T-helper 22 cell (primary cell): Measurements from ENCODE around the gene LZTR1.
A peak's percentile ranks its signal among the peaks of the same experiment; 100 is the strongest.
"Not testable (repeated sequence)": the region's sequence is repeated elsewhere in the genome, so short reads cannot be mapped to it uniquely, and the experiment has no call there.

Experiments
- DNase-seq: peaks from one replicate; pipeline ENCODE4 v3.0.0-alpha.2; 2020; ENCODE audit warnings: low read depth

The LZTR1 gene

GRCh38 chr22:20981787-20982562 lies at the start of gene LZTR1:
TSS of gene LZTR1 (plus strand) at chr22:20982297. CDS start at chr22:20982372, 75 bp downstream.
- peak; percentile 48 for DNase-seq

- no peak for DNase-seq
Measured at GRCh38 chr22:20933910-20934309, 48.2 kb upstream of the LZTR1 start.

- not testable (repeated sequence) for DNase-seq
Measured at GRCh38 chr22:20935049-20935448, 47.0 kb upstream of the LZTR1 start.

- not testable (repeated sequence) for DNase-seq
Measured at GRCh38 chr22:20935780-20936539, 46.1 kb upstream of the LZTR1 start.

- no peak for DNase-seq
Measured at GRCh38 chr22:20937031-20937793, 44.9 kb upstream of the LZTR1 start.

- no peak for DNase-seq
Measured at GRCh38 chr22:20937794-20938671, 44.1 kb upstream of the LZTR1 start.

GRCh38 chr22:20939457-20940185 lies 42.5 kb upstream of the LZTR1 start:
- DNase-seq: not testable (repeated sequence)

- DNase-seq: no peak
Measured at GRCh38 chr22:20940186-20940651, 41.9 kb upstream of the LZTR1 start.

GRCh38 chr22:20940904-20941385 lies 41.2 kb upstream of the LZTR1 start:
- no peak for DNase-seq

GRCh38 chr22:20942203-20942902 lies 39.7 kb upstream of the LZTR1 start:
- DNase-seq: not testable (repeated sequence)

GRCh38 chr22:20943104-20943933 lies 38.8 kb upstream of the LZTR1 start:
- no peak for DNase-seq

GRCh38 chr22:20944042-20944441 lies 38.1 kb upstream of the LZTR1 start:
- DNase-seq: no peak

GRCh38 chr22:20945578-20945934 lies 36.5 kb upstream of the LZTR1 start:
- DNase-seq: no peak

GRCh38 chr22:20946080-20946986 lies 35.8 kb upstream of the LZTR1 start:
- no peak for DNase-seq

GRCh38 chr22:20946991-20947390 lies 35.1 kb upstream of the LZTR1 start:
- no peak for DNase-seq

GRCh38 chr22:20948450-20948849 lies 33.6 kb upstream of the LZTR1 start:
- DNase-seq: no peak

GRCh38 chr22:20948989-20949388 lies 33.1 kb upstream of the LZTR1 start:
- no peak for DNase-seq

GRCh38 chr22:20949698-20950183 lies 32.4 kb upstream of the LZTR1 start:
- no peak for DNase-seq
